Neutrophil (primary cell): Measurements from ENCODE around the gene CCNA1.

Experiments
- H3K27ac ChIP-seq: fragments of 200-600 bp; sonication (generic); 2 replicates; pipeline ENCODE4 v1.5.1; 2016; ENCODE audit warnings: mild to moderate bottlenecking, moderate library complexity
- H3K27me3 ChIP-seq: fragments of 200-600 bp; sonication (generic); 2 replicates; pipeline ENCODE4 v1.6.0; 2016; ENCODE audit warnings: mild to moderate bottlenecking
- H3K36me3 ChIP-seq: fragments of 200-600 bp; sonication (generic); 2 replicates; pipeline ENCODE4 v1.5.1; 2017
- H3K4me1 ChIP-seq, 2 experiments: fragments of 200-600 bp in 1 of 2; sonication (generic) in 1 of 2; 1 replicate in 1 of 2; 2 replicates in 1 of 2; pipeline versions ENCODE4 v1.5.1 to v1.6.1; 2013 to 2016; ENCODE audit warnings: low read depth in 1 of 2, low read length in 1 of 2, mild to moderate bottlenecking in 1 of 2, moderate library complexity in 1 of 2; ENCODE audit not compliant: control insufficient read depth in 1 of 2, insufficient read depth in 1 of 2
- H3K4me3 ChIP-seq, 2 experiments: fragments of 200-600 bp in 1 of 2; sonication (generic) in 1 of 2; 1 replicate in 1 of 2; 2 replicates in 1 of 2; pipeline ENCODE4 v1.5.1; 2013 to 2016; ENCODE audit warnings: low read depth in 1 of 2, low read length in 1 of 2, mild to moderate bottlenecking in 1 of 2, moderate library complexity in 1 of 2
- H3K9me3 ChIP-seq: fragments of 200-600 bp; sonication (generic); 2 replicates; pipeline ENCODE4 v1.5.1; 2016
- TF ChIP-seq, protein P1 (sequence below): fragments of 200-600 bp; sonication (generic); IDR thresholded peaks from 2 replicates; pipeline ENCODE4 v1.5.1; 2016; ENCODE audit warnings: antibody characterized with exemption

CCNA1 gene

DNA sequence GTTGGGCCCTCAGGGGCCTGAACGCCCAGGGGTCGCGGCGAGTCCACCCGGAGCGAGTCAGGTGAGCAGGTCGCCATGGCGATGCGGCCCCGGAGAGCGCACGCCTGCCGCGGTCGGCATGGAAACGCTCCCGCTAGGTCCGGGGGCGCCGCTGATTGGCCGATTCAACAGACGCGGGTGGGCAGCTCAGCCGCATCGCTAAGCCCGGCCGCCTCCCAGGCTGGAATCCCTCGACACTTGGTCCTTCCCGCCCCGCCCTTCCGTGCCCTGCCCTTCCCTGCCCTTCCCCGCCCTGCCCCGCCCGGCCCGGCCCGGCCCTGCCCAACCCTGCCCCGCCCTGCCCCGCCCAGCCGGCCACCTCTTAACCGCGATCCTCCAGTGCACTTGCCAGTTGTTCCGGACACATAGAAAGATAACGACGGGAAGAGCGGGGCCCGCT, at the start of gene CCNA1:
CCNA1 (plus strand) TSS at position 390 of the 439 bp plus-strand sequence. CDS start 562 bp downstream, outside the sequence.
- Histone ChIP-seq H3K36me3 (no peaks in the 10 kb centered on the region), H3K4me3 (peak within 1 kb of the TSS; percentile 60 to 71), H3K27me3 (peaks cover 43% of the 10 kb centered on the region), H3K9me3 (no peaks in the 10 kb centered on the region), H3K4me1 (peaks cover 24 to 46% of the 10 kb centered on the region in 2 experiments), H3K27ac (no peak within 1 kb of the TSS)
- TF ChIP-seq, protein P1, sequence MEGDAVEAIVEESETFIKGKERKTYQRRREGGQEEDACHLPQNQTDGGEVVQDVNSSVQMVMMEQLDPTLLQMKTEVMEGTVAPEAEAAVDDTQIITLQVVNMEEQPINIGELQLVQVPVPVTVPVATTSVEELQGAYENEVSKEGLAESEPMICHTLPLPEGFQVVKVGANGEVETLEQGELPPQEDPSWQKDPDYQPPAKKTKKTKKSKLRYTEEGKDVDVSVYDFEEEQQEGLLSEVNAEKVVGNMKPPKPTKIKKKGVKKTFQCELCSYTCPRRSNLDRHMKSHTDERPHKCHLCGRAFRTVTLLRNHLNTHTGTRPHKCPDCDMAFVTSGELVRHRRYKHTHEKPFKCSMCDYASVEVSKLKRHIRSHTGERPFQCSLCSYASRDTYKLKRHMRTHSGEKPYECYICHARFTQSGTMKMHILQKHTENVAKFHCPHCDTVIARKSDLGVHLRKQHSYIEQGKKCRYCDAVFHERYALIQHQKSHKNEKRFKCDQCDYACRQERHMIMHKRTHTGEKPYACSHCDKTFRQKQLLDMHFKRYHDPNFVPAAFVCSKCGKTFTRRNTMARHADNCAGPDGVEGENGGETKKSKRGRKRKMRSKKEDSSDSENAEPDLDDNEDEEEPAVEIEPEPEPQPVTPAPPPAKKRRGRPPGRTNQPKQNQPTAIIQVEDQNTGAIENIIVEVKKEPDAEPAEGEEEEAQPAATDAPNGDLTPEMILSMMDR = no peak

DNA sequence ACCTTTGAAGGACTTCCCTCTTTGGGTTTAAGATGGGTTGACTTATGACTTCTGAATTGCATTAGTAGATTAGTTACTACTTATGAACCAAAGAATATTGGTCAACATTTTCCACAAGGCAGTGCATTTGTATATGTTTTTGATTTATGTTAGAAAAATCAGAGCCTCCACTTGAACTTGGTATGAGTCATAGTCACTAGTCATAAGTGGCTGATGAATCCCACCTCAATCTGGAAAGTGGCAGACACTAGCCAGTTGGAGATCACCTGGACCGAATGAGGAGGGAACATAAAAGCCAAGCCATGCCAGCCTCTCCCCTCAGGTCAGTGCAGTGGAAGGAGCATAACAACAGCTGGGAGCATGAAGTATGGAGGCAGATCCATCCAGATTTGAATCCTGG, 46.8 kb upstream of the CCNA1 start:
- no peak overlapping the region for H3K27ac ChIP-seq
- H3K9me3 ChIP-seq = no peaks in the 10 kb centered on the region
- H3K4me1 ChIP-seq = no peaks in the 10 kb centered on the region
- H3K4me3 ChIP-seq = no peak overlapping the region
- TF ChIP-seq, protein P1 = no peak
- no peaks in the 10 kb centered on the region for H3K36me3 ChIP-seq
- no peaks in the 10 kb centered on the region for H3K27me3 ChIP-seq

DNA sequence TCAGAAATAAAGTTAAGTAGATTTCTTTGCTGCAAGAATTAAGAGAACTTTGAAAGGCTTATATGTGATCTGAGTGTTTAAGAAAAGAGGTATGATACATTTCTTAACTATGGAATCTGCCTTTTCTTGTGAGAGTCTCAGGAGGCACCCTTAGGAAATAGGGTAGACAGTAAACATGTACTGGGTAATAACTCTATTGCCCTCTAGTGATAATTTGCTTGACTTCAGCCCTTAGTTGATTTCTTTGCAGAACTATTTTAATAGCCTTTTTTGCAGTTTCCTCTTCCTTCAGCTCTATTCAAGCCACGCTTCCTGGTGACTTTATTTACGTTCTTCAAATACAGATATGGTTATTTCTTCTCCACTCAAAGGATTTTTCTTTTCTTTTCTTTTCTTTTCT, 37.0 kb upstream of the CCNA1 start:
- TF ChIP-seq, protein P1 = no peak
- Histone ChIP-seq H3K4me3 (no peak overlapping the region), H3K27ac (no peak overlapping the region), H3K4me1 (no peaks in the 10 kb centered on the region), H3K9me3 (no peaks in the 10 kb centered on the region), H3K36me3 (no peaks in the 10 kb centered on the region), H3K27me3 (no peaks in the 10 kb centered on the region)

DNA sequence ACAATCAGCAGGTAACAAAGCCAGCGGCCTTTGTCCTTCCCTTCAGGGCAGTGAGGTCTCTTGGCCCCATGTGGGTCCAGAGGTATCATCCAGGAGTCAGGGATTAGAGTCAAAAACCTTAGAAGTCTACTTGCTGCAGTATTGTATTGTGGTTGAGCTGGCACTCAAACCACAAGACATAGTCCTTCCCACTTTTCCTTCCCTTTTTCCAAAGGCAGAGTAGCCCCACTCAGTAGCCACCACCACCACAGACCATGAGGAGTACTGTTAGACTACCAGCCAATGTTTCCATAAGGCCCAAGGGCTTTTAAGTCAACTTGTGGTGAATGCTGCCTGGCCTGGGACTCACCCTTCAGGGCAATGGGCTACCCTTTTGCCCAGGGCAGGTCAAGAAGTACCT, 27.1 kb upstream of the CCNA1 start:
- Histone ChIP-seq H3K27ac (no peak overlapping the region), H3K36me3 (no peaks in the 10 kb centered on the region), H3K9me3 (no peaks in the 10 kb centered on the region), H3K27me3 (no peaks in the 10 kb centered on the region), H3K4me1 (no peaks in the 10 kb centered on the region), H3K4me3 (no peak overlapping the region)
- TF ChIP-seq, protein P1 = no peak

GRCh38 chr13:36412736-36413135, 19.6 kb upstream of the CCNA1 start:
- H3K36me3 ChIP-seq = no peaks in the 10 kb centered on the region
- no peaks in the 10 kb centered on the region for H3K9me3 ChIP-seq
- no peak overlapping the region for H3K27ac ChIP-seq
- no peak overlapping the region for H3K4me3 ChIP-seq
- H3K27me3 ChIP-seq = no peaks in the 10 kb centered on the region
- TF ChIP-seq, protein P1 = no peak
- H3K4me1 ChIP-seq = peaks cover 0 to 11% of the 10 kb centered on the region in 2 experiments

DNA sequence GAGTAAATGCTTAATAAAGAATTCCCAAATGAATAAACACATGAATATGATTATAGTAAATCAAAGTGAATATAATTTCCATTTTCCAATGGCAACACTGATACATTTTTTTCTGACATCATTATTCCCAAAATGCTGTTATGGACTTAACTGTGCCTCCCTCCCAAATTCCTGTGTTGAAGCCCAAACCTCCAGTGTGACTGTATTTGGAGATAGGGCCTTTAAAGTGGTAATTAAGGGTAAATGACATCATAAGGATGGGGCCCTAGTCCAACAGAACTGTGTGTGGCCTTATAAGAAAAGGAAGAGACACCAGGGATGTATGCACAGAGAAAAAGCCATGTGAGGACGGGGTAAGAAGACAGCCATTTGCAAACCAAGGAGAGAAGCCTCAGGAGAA, 19.1 kb upstream of the CCNA1 start:
- H3K27me3 ChIP-seq = no peaks in the 10 kb centered on the region
- peaks cover 0 to 15% of the 10 kb centered on the region in 2 experiments for H3K4me1 ChIP-seq
- no peak overlapping the region for H3K27ac ChIP-seq
- no peaks in the 10 kb centered on the region for H3K36me3 ChIP-seq
- H3K9me3 ChIP-seq = no peaks in the 10 kb centered on the region
- TF ChIP-seq, protein P1 = no peak
- H3K4me3 ChIP-seq = no peak overlapping the region
